HCT116 (cell line): Measurements from ENCODE around the gene SMURF1.

Experiments used
- EZH2 ChIP-seq: fragments of 200-600 bp; sonication (generic); IDR thresholded peaks from 2 replicates; pipeline ENCODE4 v1.6.1; 2017; ENCODE audit warnings: antibody characterized with exemption, mixed run types
- POLR2AphosphoS5 ChIP-seq: IDR thresholded peaks from 2 replicates; pipeline ENCODE4 v1.6.1; 2011; ENCODE audit warnings: mild to moderate bottlenecking, low read depth, low read length, moderate library complexity
- SP1 ChIP-seq: IDR thresholded peaks from 2 replicates; pipeline ENCODE4 v1.6.1; 2012; ENCODE audit warnings: low read depth
- TF ChIP-seq, protein P1 (sequence below), 3 experiments: fragments of 200-600 bp in 1 of 3; sonication (generic) in 1 of 3; IDR thresholded peaks in 2 of 3; conservative IDR thresholded peaks in 1 of 3; 2 replicates each; pipeline ENCODE4 v1.5.1; 2012 to 2017; ENCODE audit warnings: low read depth in 2 of 3, low read length in 2 of 3, antibody characterized with exemption in 1 of 3, borderline replicate concordance in 1 of 3, control low read depth in 1 of 3, mild to moderate bottlenecking in 1 of 3, mixed read lengths in 1 of 3, mixed run types in 1 of 3, moderate library complexity in 1 of 3; ENCODE audit not compliant: insufficient read depth in 1 of 3
- TF ChIP-seq, protein P2 (sequence below): IDR thresholded peaks from 2 replicates; pipeline ENCODE4 v1.6.1; 2012

DNA sequence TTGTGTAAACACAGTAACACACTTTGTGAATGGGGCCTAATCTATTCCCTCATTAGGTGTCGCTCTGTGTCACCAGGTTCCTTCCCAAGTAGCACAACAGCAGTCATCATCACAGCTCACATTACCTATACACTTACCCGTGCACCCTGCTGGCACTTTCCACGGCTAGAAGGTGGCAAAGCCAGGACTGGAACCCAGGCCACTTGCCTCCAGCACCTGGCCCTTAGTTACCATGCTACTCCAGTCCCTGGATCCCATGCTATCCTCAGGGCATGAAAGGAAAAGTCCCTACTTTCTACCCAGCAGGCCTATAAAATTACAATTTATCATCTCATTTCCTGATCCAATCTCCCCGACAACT, 18.4 kb downstream of the SMURF1 start:
- TF ChIP-seq POLR2AphosphoS5 (no peak), SP1 (no peak), EZH2 (no peak)
- TF ChIP-seq, protein P1, sequence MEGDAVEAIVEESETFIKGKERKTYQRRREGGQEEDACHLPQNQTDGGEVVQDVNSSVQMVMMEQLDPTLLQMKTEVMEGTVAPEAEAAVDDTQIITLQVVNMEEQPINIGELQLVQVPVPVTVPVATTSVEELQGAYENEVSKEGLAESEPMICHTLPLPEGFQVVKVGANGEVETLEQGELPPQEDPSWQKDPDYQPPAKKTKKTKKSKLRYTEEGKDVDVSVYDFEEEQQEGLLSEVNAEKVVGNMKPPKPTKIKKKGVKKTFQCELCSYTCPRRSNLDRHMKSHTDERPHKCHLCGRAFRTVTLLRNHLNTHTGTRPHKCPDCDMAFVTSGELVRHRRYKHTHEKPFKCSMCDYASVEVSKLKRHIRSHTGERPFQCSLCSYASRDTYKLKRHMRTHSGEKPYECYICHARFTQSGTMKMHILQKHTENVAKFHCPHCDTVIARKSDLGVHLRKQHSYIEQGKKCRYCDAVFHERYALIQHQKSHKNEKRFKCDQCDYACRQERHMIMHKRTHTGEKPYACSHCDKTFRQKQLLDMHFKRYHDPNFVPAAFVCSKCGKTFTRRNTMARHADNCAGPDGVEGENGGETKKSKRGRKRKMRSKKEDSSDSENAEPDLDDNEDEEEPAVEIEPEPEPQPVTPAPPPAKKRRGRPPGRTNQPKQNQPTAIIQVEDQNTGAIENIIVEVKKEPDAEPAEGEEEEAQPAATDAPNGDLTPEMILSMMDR (IDR thresholded peaks at IDR 0.05 in 2 of 3, conservative IDR thresholded peaks at IDR 0.05 in 1 of 3; ENCODE audit: borderline replicate concordance in 1 of 3, insufficient read depth in 1 of 3, low read depth in 2 of 3, low read length in 2 of 3), result no peak
- TF ChIP-seq, protein P2, sequence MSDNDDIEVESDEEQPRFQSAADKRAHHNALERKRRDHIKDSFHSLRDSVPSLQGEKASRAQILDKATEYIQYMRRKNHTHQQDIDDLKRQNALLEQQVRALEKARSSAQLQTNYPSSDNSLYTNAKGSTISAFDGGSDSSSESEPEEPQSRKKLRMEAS, result no peak
